HG03175 (cell line): Measurements from ENCODE around the gene SOAT2.
"Not testable (repeated sequence)": the region's sequence is repeated elsewhere in the genome, so short reads cannot be mapped to it uniquely, and the experiment has no call there.

ENCODE experiments used
- ATAC-seq: cut with Tn5 transposase; IDR thresholded peaks from one replicate; pipeline ENCODE4 v1.9.1; 2021; ENCODE audit warnings: mild to moderate bottlenecking, moderate library complexity; ENCODE audit not compliant: unreplicated experiment

The SOAT2 gene

GRCh38 chr12:53101931-53102781, 1.1 kb upstream of the SOAT2 start:
- no peak for ATAC-seq

- ATAC-seq = no peak
These were observed 597 bp downstream of the SOAT2 start for GRCh38 chr12:53103860-53104305.

DNA sequence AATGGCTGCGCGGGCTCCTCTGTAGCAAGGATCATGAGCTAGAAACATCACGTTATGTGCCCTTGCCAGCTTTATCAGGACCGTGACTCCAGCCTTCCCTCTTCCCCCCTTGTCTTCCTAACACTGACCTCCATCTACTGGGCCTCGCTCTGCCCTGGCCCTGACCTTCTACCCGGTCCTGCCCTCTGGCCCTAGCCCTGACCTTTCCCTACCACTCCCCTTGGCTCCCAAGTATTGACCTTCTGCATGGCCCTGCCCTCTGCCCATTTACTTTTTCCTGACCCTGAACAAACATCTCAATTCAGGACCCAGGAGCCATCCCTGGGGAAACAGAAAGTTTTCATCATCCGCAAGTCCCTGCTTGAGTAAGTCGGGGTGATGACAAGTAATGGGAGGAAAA, 2.0 kb downstream of the SOAT2 start:
- ATAC-seq = no peak

- ATAC-seq = no peak
These were observed 2.6 kb downstream of the SOAT2 start for GRCh38 chr12:53105712-53106439.

DNA sequence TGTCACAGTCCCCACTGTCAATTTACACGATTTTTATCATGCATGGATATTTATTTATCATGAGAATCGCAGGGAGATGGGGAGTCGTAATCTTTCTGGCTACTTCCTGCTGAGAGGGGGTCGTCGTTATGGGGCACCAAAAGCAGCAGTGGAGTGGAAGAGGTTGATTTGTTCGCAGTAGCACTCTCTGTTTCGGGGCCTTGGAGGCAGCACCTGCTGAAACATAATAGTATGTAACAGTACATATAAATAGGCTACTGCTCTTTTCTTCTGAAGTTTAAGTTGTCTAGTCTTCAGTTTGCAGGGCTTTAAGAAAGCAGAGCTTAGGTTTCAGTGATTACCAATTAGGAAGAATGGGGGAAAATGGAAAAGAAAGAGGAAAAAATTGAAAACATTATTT, 3.8 kb downstream of the SOAT2 start:
- no peak for ATAC-seq

DNA sequence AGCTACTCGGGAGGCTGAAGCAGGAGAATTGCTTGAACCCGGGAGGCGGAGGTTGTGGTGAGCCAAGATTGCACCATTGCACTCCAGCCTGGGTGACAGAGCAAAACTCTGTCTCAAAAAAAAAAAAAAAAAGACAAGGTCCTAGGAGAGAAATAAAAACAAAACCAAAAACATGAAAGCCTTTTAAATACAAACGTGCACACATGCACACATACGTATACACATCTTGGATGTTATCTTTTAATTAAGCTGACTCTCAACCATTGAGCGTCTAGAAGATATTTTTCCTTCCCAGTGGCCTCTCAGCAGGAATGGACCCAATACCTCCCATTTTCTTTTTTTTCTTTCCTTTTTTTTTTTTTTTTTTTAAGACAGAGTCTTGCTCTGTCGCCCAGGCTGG, 9.1 kb downstream of the SOAT2 start:
- not testable (repeated sequence) for ATAC-seq

- ATAC-seq = no peak
These were observed 9.9 kb downstream of the SOAT2 start for GRCh38 chr12:53113136-53113705.

GRCh38 chr12:53113951-53114350, 10.7 kb downstream of the SOAT2 start:
- ATAC-seq = no peak

DNA sequence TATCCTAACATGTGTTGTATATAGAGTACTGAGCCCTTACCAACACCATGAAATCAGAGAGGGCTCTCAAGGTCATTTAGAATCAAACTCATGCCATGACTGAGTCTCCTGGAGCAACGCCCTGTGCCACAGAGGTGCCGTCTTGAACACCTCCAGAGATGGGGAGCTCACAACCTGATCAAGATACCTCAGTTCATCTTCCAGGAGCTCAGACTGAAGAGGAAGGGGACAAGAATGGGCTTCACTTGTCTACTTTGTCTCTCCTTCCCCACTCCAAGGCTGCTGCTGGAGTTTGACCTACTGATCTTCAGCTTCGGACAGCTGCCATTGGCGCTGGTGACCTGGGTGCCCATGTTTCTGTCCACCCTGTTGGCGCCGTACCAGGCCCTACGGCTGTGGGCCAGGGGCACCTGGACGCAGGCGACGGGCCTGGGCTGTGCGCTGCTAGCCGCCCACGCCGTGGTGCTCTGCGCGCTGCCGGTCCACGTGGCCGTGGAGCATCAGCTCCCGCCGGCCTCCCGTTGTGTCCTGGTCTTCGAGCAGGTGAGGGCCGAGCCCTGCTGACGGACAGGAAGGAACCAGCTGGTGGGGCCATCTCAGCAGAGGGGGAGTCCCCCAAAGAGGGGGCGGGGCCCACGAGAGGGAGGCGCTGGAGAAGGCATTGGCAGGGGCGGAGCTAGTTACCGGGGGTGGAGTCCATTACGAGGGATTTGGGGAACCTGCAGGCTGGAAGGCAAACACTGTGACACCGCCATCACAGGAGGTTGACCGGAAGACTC, 12.0 kb downstream of the SOAT2 start:
- no peak for ATAC-seq

DNA sequence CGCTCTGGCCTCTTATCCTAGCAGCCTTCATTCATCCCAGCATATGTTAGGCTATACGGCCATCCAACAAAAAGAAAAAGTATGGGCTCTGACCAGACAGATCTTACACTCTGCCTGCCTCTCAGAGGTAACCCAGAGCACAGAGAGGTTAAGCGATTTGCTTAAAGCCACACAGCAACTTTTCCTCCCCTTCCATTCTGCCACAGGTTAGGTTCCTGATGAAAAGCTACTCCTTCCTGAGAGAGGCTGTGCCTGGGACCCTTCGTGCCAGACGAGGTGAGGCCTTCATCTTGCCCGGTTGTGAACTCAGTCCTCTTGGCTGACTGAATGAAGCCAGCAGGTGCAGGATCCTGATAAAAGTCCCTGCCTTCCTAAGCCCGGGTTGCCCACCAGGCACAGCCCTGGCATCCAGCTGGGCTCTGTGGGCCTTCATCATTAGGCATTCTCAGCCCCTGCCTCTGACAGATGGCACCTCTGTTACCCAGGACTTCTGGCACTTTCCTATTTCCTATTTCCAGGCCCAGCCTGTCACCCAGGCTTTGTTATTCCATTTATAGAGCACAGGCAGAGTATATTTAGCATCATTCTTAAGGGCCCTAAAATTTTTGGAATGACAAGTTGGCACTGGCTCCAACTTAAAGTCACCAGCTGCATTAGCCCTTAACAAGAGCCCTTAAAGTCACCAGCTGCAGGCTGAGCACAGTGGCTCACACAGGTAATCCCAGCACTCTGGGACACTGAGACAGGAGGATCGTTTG, 12.8 kb downstream of the SOAT2 start:
- no peak for ATAC-seq

GRCh38 chr12:53118751-53119300, 15.5 kb downstream of the SOAT2 start:
- no peak for ATAC-seq

DNA sequence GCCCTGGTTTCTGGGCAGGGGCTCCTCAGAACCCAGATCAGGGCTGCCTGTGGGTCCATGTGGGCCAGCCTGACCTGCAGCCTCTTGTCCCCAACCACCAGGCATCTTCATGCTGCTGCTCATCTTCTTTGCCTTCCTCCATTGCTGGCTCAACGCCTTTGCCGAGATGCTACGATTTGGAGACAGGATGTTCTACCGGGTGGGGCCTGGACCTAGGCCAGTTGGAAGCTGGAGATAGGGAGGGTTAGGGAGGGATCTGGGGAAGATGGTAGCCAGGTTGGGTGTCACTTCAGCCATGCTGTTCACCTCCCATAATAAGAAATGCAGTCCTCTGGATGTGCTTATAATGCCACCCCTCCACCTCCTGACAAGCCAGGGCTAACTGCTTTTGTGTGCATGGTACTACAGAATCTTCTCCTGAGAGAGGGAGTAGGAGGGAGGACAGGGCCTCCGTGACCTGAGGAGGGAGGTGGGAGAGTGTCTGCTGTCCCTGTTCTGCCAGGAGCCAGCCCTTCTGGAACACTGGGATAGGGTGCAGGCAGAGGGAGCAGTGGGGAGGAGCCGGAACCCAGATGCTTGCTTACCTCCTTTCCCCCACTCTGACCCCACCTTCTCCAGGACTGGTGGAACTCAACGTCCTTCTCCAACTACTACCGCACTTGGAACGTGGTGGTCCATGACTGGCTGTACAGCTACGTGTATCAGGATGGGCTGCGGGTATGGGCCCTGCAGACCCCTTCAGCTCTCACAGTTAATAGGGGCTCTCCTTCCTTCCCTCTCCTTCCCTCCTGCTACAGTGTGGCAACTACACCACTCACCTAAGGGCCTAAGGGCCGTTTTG, 17.6 kb downstream of the SOAT2 start:
- ATAC-seq = no peak

- no peak for ATAC-seq
These were observed 19.7 kb downstream of the SOAT2 start for GRCh38 chr12:53122961-53123468.

- ATAC-seq = no peak
These were observed 20.5 kb downstream of the SOAT2 start for GRCh38 chr12:53123578-53124351.

GRCh38 chr12:53124352-53124723, 21.1 kb downstream of the SOAT2 start:
- ATAC-seq = no peak

DNA sequence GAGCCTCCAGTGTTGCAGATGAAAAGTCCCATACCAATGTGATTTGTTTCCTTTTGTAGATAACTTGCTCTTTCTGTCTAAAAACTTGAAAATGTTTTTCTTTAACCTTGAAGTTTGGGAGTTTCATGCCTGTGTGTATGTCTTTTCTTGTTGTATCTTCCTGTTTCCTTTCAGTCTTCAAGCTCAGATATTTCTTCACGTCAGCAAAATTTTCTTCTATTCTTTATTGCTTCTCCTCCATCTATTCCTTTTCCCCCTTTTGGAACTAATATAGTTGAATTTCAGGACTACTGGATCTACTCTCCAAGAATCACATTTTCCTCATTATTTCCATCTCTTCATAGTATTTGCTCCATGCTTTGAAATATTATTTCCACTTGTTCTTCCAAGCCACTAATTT, 23.9 kb downstream of the SOAT2 start:
- no peak for ATAC-seq

DNA sequence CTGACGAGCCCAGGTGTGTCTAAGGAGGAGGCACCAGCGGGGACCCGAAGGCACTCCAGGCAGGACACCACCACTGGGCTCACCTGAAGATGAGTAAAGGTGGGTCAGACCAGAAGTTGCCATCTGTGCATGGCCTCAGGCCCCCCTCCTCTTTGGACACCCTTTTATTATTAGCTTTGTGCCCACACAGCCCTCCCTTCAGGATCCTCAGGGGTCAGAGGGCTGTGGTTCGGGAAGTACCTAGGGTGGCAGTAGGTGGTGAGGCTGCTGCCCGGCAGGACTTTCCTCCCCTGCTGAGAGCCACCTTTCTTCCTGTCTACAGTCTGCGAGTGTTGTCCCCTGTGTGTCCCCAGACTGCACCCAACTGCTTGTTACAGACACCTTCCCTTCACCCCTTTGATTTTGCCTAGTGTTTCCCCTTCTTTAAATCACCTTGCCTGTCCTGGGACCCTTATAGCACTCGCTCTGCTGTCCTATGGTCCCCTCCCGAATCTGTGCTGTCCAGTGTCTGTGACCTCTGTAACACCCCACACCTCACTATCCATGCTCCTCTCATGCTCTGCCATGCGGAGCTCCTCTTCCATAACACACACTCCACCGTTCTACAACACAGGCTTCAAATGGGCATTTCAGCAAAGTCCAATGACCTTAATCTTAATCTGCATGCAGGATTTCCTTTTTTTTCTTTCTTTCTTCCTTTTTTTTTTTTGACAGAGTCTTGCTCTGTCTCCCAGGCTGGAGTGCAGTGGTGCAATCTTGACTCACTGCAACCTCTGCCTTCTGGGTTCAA, 25.7 kb downstream of the SOAT2 start:
- ATAC-seq = no peak
